ENCODE measurements around the gene CHRDL2.
"Not testable (repeated sequence)": the region's sequence is repeated elsewhere in the genome, so short reads cannot be mapped to it uniquely, and the experiment has no call there.

DNA sequence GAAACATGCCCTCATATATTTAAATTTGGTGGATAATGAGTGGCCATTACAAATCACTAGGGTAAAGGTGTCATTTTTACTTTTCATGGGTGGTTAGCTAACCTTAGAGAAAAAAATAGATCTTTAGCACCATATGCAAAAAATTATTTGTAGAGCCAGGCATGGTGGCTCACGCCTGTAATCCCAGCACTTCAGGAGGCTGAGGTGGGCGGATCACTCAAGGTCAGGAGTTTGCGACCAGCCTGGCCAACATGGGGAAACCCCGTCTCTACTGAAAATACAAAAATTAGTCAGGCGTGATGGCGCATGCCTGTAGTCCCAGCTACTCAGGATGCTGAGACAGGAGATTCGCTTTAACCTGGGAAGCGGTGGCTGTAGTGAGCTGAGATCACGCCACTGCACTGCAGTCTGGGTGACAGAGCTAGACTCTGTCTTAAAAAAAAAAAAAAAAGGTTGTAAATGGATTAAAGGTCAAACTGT, 37.0 kb upstream of the CHRDL2 start:
- TF ChIP-seq, protein P1, sequence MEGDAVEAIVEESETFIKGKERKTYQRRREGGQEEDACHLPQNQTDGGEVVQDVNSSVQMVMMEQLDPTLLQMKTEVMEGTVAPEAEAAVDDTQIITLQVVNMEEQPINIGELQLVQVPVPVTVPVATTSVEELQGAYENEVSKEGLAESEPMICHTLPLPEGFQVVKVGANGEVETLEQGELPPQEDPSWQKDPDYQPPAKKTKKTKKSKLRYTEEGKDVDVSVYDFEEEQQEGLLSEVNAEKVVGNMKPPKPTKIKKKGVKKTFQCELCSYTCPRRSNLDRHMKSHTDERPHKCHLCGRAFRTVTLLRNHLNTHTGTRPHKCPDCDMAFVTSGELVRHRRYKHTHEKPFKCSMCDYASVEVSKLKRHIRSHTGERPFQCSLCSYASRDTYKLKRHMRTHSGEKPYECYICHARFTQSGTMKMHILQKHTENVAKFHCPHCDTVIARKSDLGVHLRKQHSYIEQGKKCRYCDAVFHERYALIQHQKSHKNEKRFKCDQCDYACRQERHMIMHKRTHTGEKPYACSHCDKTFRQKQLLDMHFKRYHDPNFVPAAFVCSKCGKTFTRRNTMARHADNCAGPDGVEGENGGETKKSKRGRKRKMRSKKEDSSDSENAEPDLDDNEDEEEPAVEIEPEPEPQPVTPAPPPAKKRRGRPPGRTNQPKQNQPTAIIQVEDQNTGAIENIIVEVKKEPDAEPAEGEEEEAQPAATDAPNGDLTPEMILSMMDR (conservative IDR thresholded peaks at IDR 0.05 in 1 of 2, IDR thresholded peaks at IDR 0.05 in 1 of 2; ENCODE audit: extremely low read depth in 1 of 2, insufficient read depth in 1 of 2, low read depth in 1 of 2, low read length in 2 of 2): not testable (repeated sequence)
- TF ChIP-seq EZH2 (IDR thresholded peaks at IDR 0.05; ENCODE audit: borderline replicate concordance, low read length): not testable (repeated sequence)
